GM21423 (cell line): ENCODE data around the gene PDGFB.
"Not testable (repeated sequence)": the region's sequence is repeated elsewhere in the genome, so short reads cannot be mapped to it uniquely, and the experiment has no call there.

ENCODE experiments used
- ATAC-seq: cut with Tn5 transposase; IDR thresholded peaks from one replicate; pipeline ENCODE4 v1.9.1; 2021; ENCODE audit warnings: mild to moderate bottlenecking, moderate library complexity; ENCODE audit not compliant: unreplicated experiment

Gene PDGFB

GRCh38 chr22:39229075-39229474 is 15.7 kb downstream of the PDGFB start:
- no peak for ATAC-seq

- ATAC-seq, result no peak
These were observed 17.1 kb downstream of the PDGFB start for GRCh38 chr22:39227542-39228272.

- no peak for ATAC-seq
These were observed 18.4 kb downstream of the PDGFB start for GRCh38 chr22:39226353-39226752.

GRCh38 chr22:39225591-39225990 is 19.2 kb downstream of the PDGFB start:
- no peak for ATAC-seq

- no peak for ATAC-seq
These were observed 20.2 kb downstream of the PDGFB start for GRCh38 chr22:39224550-39224949.

GRCh38 chr22:39223091-39223710 is 21.6 kb downstream of the PDGFB start:
- no peak for ATAC-seq

- ATAC-seq, result no peak
These were observed 22.6 kb downstream of the PDGFB start for GRCh38 chr22:39221999-39222686.

GRCh38 chr22:39220890-39221850 is 23.6 kb downstream of the PDGFB start:
- no peak for ATAC-seq

- ATAC-seq, result no peak
These were observed 24.3 kb downstream of the PDGFB start for GRCh38 chr22:39220450-39220849.

- ATAC-seq, result no peak
These were observed 25.4 kb downstream of the PDGFB start for GRCh38 chr22:39219071-39220039.

GRCh38 chr22:39218432-39218831 is 26.4 kb downstream of the PDGFB start:
- ATAC-seq, result not testable (repeated sequence)

GRCh38 chr22:39216143-39216490 is 28.7 kb downstream of the PDGFB start:
- ATAC-seq, result no peak

GRCh38 chr22:39215426-39216142 is 29.2 kb downstream of the PDGFB start:
- ATAC-seq, result no peak

GRCh38 chr22:39215070-39215396 is 29.7 kb downstream of the PDGFB start:
- ATAC-seq, result no peak

- ATAC-seq, result no peak
These were observed 30.3 kb downstream of the PDGFB start for GRCh38 chr22:39214383-39215069.

- ATAC-seq, result no peak
These were observed 30.8 kb downstream of the PDGFB start for GRCh38 chr22:39214006-39214382.

- no peak for ATAC-seq
These were observed 31.9 kb downstream of the PDGFB start for GRCh38 chr22:39212721-39213376.

- no peak for ATAC-seq
These were observed 35.0 kb downstream of the PDGFB start for GRCh38 chr22:39209756-39210155.
